ENCODE data around the gene CMTR1. TPM values are rescaled to one million over a fixed set of nuclear protein-coding genes. Genes with fewer than 3 reads are reported as not detected.

Gene CMTR1
- total RNA-seq, 2 donors from 2014 or later = 26.1 to 34.7 TPM

DNA sequence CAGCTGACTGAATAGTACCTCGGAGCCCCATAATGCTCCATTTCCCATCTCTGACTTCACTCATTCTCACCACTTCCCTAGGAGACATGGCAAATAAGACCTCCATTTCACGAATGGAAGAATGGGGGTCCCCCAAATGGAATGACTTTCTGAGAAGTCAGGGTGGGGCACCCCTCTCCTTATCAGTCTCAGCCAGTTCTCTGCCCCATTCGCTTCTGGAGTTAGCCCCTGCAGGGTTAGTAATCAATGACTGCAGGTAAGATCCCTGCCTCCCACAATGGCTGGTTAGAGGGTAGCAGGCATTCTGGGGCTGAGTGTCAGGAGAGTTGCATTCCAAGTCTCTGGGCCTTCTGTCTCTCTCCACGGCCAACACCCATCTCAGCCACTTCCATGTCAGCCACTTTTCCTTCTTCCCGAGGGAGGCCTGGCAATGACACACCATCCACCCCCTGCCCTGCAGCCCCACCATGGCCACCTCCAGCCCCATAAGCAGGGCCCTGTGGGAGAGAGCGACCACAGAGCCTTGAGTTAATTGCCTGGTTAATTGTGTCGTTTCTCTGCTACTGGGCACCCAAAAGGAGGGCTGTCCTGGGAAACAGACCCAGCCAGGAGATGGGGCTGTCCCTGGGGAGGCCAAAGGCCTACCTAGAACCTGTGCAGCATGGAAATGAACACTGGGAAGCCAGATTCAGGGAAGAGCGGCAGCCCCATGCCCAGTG lies 53.3 kb downstream of the CMTR1 start:
- DNase-seq (ENCODE audit: low spot score) = no peak
- H3K36me3 ChIP-seq = peaks cover 15% of the 10 kb centered on the region
- no peak for ATAC-seq (ENCODE audit: insufficient number of reproducible peaks, low FRiP score, low read depth)

DNA sequence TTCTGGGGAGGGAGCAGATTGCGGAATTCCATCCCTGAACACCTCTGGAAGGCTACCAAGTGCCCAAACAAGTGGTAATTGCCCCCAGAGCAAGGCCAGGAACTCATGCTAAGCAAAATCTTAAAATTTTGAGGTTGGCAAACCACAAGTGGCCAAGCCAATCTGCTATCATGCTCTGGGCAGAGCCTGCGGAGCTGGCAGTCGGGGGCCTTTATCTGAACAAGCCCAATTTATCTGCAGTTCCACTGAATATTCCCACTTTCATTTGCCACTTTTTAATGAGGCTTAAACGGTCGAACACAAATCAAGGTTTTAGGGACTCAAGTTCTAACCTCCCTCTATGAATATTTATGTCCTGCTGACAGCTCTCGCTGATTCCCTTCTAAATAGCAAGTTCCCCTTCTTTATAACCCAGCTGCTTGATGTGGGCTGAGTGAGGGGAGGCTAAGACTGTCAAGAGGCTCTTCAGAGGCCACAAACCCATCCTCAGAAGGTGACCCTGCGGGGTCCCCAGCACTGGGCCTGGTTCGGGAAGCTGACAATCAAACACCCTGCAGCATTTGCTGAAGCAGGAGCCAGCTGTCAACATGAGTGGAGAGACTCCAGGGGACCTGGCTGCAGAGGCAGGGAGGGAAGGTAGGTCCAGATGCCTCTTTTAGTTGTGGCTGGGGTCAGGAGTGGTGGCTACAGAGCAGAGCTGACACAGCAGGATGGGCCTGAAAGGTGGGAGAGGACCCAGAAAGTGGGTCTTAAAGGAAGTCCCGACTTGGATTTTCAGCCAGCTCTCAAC lies 54.8 kb downstream of the CMTR1 start:
- DNase-seq (ENCODE audit: low spot score) = no peak
- TF ChIP-seq, protein P1, sequence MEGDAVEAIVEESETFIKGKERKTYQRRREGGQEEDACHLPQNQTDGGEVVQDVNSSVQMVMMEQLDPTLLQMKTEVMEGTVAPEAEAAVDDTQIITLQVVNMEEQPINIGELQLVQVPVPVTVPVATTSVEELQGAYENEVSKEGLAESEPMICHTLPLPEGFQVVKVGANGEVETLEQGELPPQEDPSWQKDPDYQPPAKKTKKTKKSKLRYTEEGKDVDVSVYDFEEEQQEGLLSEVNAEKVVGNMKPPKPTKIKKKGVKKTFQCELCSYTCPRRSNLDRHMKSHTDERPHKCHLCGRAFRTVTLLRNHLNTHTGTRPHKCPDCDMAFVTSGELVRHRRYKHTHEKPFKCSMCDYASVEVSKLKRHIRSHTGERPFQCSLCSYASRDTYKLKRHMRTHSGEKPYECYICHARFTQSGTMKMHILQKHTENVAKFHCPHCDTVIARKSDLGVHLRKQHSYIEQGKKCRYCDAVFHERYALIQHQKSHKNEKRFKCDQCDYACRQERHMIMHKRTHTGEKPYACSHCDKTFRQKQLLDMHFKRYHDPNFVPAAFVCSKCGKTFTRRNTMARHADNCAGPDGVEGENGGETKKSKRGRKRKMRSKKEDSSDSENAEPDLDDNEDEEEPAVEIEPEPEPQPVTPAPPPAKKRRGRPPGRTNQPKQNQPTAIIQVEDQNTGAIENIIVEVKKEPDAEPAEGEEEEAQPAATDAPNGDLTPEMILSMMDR (IDR thresholded peaks at IDR 0.05) = no peak

More for the DNA sequence above, 53.3 kb downstream of the CMTR1 start:
- no peak overlapping the region for H3K27ac ChIP-seq
- no peak overlapping the region for H3K4me3 ChIP-seq
- H3K27me3 ChIP-seq (replicated peaks; ENCODE audit: insufficient read depth) = no peaks in the 10 kb centered on the region
- H3K4me1 ChIP-seq (ENCODE audit: control insufficient read depth in 1 of 2, low read depth in 2 of 2) = peaks cover 0 to 16% of the 10 kb centered on the region in 2 donors
- no peaks in the 10 kb centered on the region for H3K9me3 ChIP-seq
- TF ChIP-seq, protein P1 (IDR thresholded peaks at IDR 0.05) = no peak

DNA sequence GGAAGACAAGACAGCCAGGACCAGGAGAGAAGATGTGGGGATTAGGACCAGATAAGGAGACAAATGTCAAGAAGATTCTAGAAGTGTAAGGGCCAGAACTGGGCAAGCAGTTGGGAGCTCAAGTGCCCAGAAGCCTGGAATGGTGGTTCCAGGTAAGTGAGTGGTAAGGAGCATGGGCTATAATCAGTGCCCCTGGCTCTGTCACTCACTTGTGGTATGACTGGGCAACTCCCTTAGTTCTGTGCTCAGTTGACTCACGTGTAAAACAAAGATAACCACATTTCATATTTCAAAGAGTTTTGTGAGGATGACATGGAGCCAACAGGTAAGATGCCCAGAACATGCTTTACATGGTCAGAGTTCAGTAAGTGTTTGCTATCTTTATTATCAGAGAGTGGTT lies 55.5 kb downstream of the CMTR1 start:
- Histone ChIP-seq H3K9me3 (no peaks in the 10 kb centered on the region), H3K27ac (no peak overlapping the region), H3K4me3 (no peak overlapping the region), H3K4me1 (ENCODE audit: control insufficient read depth in 1 of 2, low read depth in 2 of 2) (peaks cover 0 to 16% of the 10 kb centered on the region in 2 donors), H3K36me3 (no peaks in the 10 kb centered on the region), H3K27me3 (replicated peaks; ENCODE audit: insufficient read depth) (no peaks in the 10 kb centered on the region)
- TF ChIP-seq, protein P1 (IDR thresholded peaks at IDR 0.05) = no peak
- DNase-seq (ENCODE audit: low spot score) = no peak
- no peak for ATAC-seq (ENCODE audit: insufficient number of reproducible peaks, low FRiP score, low read depth)

More for the DNA sequence above, 54.8 kb downstream of the CMTR1 start:
- Histone ChIP-seq H3K27ac (no peak overlapping the region), H3K27me3 (replicated peaks; ENCODE audit: insufficient read depth) (no peaks in the 10 kb centered on the region), H3K36me3 (peaks cover 1% of the 10 kb centered on the region), H3K4me3 (no peak overlapping the region), H3K4me1 (ENCODE audit: control insufficient read depth in 1 of 2, low read depth in 2 of 2) (peaks cover 0 to 16% of the 10 kb centered on the region in 2 donors), H3K9me3 (no peaks in the 10 kb centered on the region)
- no peak for ATAC-seq (ENCODE audit: insufficient number of reproducible peaks, low FRiP score, low read depth)

DNA sequence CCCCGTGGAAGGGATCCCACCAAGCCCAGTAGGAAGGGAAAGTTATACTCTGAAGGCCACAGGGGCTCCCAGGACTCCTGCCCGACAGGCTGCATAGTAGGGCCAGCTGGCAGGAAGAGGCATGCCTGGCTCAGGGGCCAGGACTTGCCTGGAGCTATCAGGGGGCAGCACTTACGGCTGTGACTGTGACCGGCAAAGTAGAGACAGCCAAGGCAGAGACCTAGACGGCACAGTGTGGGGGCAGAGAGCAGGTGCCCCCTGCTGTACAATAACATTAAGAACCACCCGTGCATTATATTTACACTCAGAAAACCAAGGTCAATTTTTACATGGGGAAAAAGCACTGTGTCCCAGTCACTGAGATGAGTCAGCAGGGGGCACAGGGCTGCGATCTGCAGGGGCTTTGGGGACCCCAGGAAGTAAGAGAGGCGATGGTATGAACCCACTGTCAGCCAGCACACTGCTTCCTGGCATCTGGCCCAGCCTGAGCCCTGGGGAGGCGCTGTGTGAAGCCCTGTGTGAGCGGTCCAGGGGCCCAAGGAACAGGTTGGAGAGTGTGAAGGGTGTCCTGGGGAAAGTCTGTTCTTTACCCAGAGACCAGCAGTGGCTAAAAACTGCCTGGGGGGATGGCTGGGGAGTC lies 56.8 kb downstream of the CMTR1 start:
- Histone ChIP-seq H3K27me3 (replicated peaks; ENCODE audit: insufficient read depth) (no peaks in the 10 kb centered on the region), H3K9me3 (no peaks in the 10 kb centered on the region), H3K27ac (no peak overlapping the region), H3K4me3 (no peak overlapping the region), H3K4me1 (ENCODE audit: control insufficient read depth in 1 of 2, low read depth in 2 of 2) (peaks cover 0 to 16% of the 10 kb centered on the region in 2 donors), H3K36me3 (no peaks in the 10 kb centered on the region)
- no peak for DNase-seq (ENCODE audit: low spot score)
- ATAC-seq (ENCODE audit: insufficient number of reproducible peaks, low FRiP score, low read depth) = no peak
- TF ChIP-seq, protein P1 (IDR thresholded peaks at IDR 0.05) = no peak

Measured in thoracic aorta (tissue), 2 donors.